Neural cell (in vitro differentiated cells): ENCODE data around the gene DOK7.

Source experiments
- EP300 ChIP-seq: fragments of 450-650 bp; conservative IDR thresholded peaks from 2 replicates; pipeline ENCODE4 v1.6.1; 2014; ENCODE audit warnings: antibody characterized with exemption, mild to moderate bottlenecking, moderate library complexity; ENCODE audit not compliant: poor library complexity, severe bottlenecking
- POLR2AphosphoS5 ChIP-seq: IDR thresholded peaks from 2 replicates; pipeline ENCODE4 v1.6.1; 2012
- REST ChIP-seq: IDR thresholded peaks from 2 replicates; pipeline ENCODE4 v1.6.1; 2012; ENCODE audit warnings: borderline replicate concordance
- SMC3 ChIP-seq: fragments of 450-650 bp; conservative IDR thresholded peaks from 2 replicates; pipeline ENCODE4 v1.6.1; 2014; ENCODE audit warnings: antibody characterized with exemption, mild to moderate bottlenecking, moderate library complexity; ENCODE audit not compliant: poor library complexity
- TF ChIP-seq, protein P1 (sequence below): fragments of 450-650 bp; IDR thresholded peaks from 2 replicates; pipeline ENCODE4 v1.5.1; 2014; ENCODE audit warnings: antibody characterized with exemption, mild to moderate bottlenecking, moderate library complexity; ENCODE audit not compliant: poor library complexity, severe bottlenecking

GRCh38 chr4:3516061-3516835 lies 53.1 kb downstream of the DOK7 start:
- TF ChIP-seq, protein P1, sequence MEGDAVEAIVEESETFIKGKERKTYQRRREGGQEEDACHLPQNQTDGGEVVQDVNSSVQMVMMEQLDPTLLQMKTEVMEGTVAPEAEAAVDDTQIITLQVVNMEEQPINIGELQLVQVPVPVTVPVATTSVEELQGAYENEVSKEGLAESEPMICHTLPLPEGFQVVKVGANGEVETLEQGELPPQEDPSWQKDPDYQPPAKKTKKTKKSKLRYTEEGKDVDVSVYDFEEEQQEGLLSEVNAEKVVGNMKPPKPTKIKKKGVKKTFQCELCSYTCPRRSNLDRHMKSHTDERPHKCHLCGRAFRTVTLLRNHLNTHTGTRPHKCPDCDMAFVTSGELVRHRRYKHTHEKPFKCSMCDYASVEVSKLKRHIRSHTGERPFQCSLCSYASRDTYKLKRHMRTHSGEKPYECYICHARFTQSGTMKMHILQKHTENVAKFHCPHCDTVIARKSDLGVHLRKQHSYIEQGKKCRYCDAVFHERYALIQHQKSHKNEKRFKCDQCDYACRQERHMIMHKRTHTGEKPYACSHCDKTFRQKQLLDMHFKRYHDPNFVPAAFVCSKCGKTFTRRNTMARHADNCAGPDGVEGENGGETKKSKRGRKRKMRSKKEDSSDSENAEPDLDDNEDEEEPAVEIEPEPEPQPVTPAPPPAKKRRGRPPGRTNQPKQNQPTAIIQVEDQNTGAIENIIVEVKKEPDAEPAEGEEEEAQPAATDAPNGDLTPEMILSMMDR, result no peak
- no peak for TF ChIP-seq EP300
- TF ChIP-seq REST, result no peak
- TF ChIP-seq POLR2AphosphoS5, result no peak
- no peak for TF ChIP-seq SMC3
